A549 (cell line): ENCODE results near the gene SH3BP5.

ENCODE experiments used
- CBX8 ChIP-seq: fragments of 200-600 bp; sonication (generic); IDR thresholded peaks from 2 replicates; pipeline ENCODE4 v1.6.1; 2016
- ESRRA ChIP-seq: fragments of 150-350 bp; IDR thresholded peaks from 2 replicates; pipeline ENCODE4 v1.6.1; 2014; ENCODE audit warnings: mild to moderate bottlenecking, low read length, borderline replicate concordance
- POLR2A ChIP-seq: IDR thresholded peaks from 2 replicates; pipeline ENCODE4 v1.6.1; 2012; ENCODE audit warnings: mild to moderate bottlenecking, low read length
- RFX5 ChIP-seq: fragments of 450-650 bp; IDR thresholded peaks from 2 replicates; pipeline ENCODE4 v1.7.1; 2014; ENCODE audit warnings: antibody characterized with exemption, mild to moderate bottlenecking, moderate library complexity
- USF2 ChIP-seq: fragments of 450-650 bp; IDR thresholded peaks from 2 replicates; pipeline ENCODE4 v1.6.1; 2014; ENCODE audit warnings: antibody characterized with exemption
- ZNF302 ChIP-seq: fragments of 250-450 bp; sonication (Bioruptor Pico); IDR thresholded peaks from 2 replicates; pipeline ENCODE4 v1.9.0; 2021; ENCODE audit warnings: inconsistent platforms, mild to moderate bottlenecking, moderate library complexity
- TF ChIP-seq, protein P1 (sequence below): fragments of >200 bp; sonication (Bioruptor Twin); formaldehyde crosslinking; IDR thresholded peaks from 3 replicates; pipeline ENCODE4 v1.5.1; 2016
- TF ChIP-seq, protein P2 (sequence below): IDR thresholded peaks from 2 replicates; pipeline ENCODE4 v1.6.1; 2012

GRCh38 chr3:15228147-15228546, 104.2 kb downstream of the SH3BP5 start:
- TF ChIP-seq, protein P1, sequence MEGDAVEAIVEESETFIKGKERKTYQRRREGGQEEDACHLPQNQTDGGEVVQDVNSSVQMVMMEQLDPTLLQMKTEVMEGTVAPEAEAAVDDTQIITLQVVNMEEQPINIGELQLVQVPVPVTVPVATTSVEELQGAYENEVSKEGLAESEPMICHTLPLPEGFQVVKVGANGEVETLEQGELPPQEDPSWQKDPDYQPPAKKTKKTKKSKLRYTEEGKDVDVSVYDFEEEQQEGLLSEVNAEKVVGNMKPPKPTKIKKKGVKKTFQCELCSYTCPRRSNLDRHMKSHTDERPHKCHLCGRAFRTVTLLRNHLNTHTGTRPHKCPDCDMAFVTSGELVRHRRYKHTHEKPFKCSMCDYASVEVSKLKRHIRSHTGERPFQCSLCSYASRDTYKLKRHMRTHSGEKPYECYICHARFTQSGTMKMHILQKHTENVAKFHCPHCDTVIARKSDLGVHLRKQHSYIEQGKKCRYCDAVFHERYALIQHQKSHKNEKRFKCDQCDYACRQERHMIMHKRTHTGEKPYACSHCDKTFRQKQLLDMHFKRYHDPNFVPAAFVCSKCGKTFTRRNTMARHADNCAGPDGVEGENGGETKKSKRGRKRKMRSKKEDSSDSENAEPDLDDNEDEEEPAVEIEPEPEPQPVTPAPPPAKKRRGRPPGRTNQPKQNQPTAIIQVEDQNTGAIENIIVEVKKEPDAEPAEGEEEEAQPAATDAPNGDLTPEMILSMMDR: no peak
- TF ChIP-seq ZNF302 (CRISPR knock-in tag) (no peak), USF2 (no peak), POLR2A (no peak), RFX5 (no peak), CBX8 (no peak), ESRRA (no peak)
- TF ChIP-seq, protein P2, sequence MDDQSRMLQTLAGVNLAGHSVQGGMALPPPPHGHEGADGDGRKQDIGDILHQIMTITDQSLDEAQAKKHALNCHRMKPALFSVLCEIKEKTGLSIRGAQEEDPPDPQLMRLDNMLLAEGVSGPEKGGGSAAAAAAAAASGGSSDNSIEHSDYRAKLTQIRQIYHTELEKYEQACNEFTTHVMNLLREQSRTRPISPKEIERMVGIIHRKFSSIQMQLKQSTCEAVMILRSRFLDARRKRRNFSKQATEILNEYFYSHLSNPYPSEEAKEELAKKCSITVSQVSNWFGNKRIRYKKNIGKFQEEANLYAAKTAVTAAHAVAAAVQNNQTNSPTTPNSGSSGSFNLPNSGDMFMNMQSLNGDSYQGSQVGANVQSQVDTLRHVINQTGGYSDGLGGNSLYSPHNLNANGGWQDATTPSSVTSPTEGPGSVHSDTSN: no peak
